Activated naive CD4-positive, alpha-beta T cell treated with anti-CD3 and anti-CD28 coated beads, Interleukin-2, amount 50 U/mL, for 16 hours (primary cell): ENCODE results near the gene TRIAP1.
A peak's percentile ranks its signal among the peaks of the same experiment; 100 is the strongest.
"Not testable (repeated sequence)": the region's sequence is repeated elsewhere in the genome, so short reads cannot be mapped to it uniquely, and the experiment has no call there.

Experiments used
- DNase-seq: peaks from one replicate; pipeline ENCODE4 v3.0.0-alpha.2; 2020

Gene TRIAP1

GRCh38 chr12:120445911-120446843, at the start of gene TRIAP1, which contains the start of gene GATC:
TSS of gene TRIAP1 (minus strand) at chr12:120446384. CDS start at chr12:120446372, 12 bp downstream.
TSS of gene GATC (plus strand) at chr12:120446444. CDS start at chr12:120446481, 37 bp downstream.
- peak; percentile 87 for DNase-seq

- DNase-seq, result no peak
These were observed 49.1 kb upstream of the TRIAP1 start for GRCh38 chr12:120495186-120495730.

GRCh38 chr12:120490833-120491512, 44.8 kb upstream of the TRIAP1 start:
- DNase-seq, result no peak

GRCh38 chr12:120490325-120490724, 44.1 kb upstream of the TRIAP1 start:
- no peak for DNase-seq

GRCh38 chr12:120489018-120489417, 42.8 kb upstream of the TRIAP1 start:
- no peak for DNase-seq

GRCh38 chr12:120488057-120488640, 42.0 kb upstream of the TRIAP1 start:
- DNase-seq, result no peak

GRCh38 chr12:120487552-120487951, 41.4 kb upstream of the TRIAP1 start:
- not testable (repeated sequence) for DNase-seq

GRCh38 chr12:120485961-120486881, 40.0 kb upstream of the TRIAP1 start:
- DNase-seq, result no peak

GRCh38 chr12:120483621-120484020, 37.4 kb upstream of the TRIAP1 start:
- DNase-seq, result no peak

- no peak for DNase-seq
These were observed 35.0 kb upstream of the TRIAP1 start for GRCh38 chr12:120481022-120481767.

- DNase-seq, result no peak
These were observed 34.0 kb upstream of the TRIAP1 start for GRCh38 chr12:120480211-120480610.

GRCh38 chr12:120479458-120479857, 33.3 kb upstream of the TRIAP1 start:
- DNase-seq, result no peak

- DNase-seq, result no peak
These were observed 29.5 kb upstream of the TRIAP1 start for GRCh38 chr12:120475643-120476042.

- no peak for DNase-seq
These were observed 28.4 kb upstream of the TRIAP1 start for GRCh38 chr12:120474616-120474960.

GRCh38 chr12:120473807-120474615, 27.8 kb upstream of the TRIAP1 start:
- no peak for DNase-seq

- no peak for DNase-seq
These were observed 26.3 kb upstream of the TRIAP1 start for GRCh38 chr12:120472521-120472920.

- DNase-seq, result no peak
These were observed 24.1 kb upstream of the TRIAP1 start for GRCh38 chr12:120470150-120470784.

- peak; percentile 98 for DNase-seq
These were observed 23.4 kb upstream of the TRIAP1 start, which contains the start of gene SRSF9 for GRCh38 chr12:120469450-120470149. TSS of gene SRSF9 (minus strand) at chr12:120469748. CDS start at chr12:120469609, 139 bp downstream.

GRCh38 chr12:120468821-120469449, 22.8 kb upstream of the TRIAP1 start:
- peak; percentile 62 for DNase-seq
